Mesenchymal stem cell (in vitro differentiated cells and primary cell): ENCODE results near the gene GATA2.
A peak's percentile ranks its signal among the peaks of the same experiment; 100 is the strongest.

Experiments
- DNase-seq: peaks from one replicate; pipeline ENCODE4 v3.0.0-alpha.2; 2013
- H2AFZ ChIP-seq: one replicate; pipeline ENCODE4 v1.6.1; 2013; ENCODE audit warnings: low read depth, mild to moderate bottlenecking, control low read depth, inconsistent platforms, low read length, moderate library complexity
- H2AK5ac ChIP-seq: 2 replicates; pipeline ENCODE4 v1.6.1; 2013; ENCODE audit warnings: low read length, moderate library complexity, mild to moderate bottlenecking, inconsistent platforms; ENCODE audit not compliant: severe bottlenecking
- H2BK120ac ChIP-seq: one replicate; pipeline ENCODE4 v1.6.1; 2013; ENCODE audit warnings: low read depth, mild to moderate bottlenecking, inconsistent platforms, low read length, moderate library complexity
- H2BK12ac ChIP-seq, 2 experiments: one replicate each; pipeline ENCODE4 v1.6.1; 2013; ENCODE audit warnings: inconsistent platforms in 2 of 2, low read length in 2 of 2, mild to moderate bottlenecking in 2 of 2, moderate library complexity in 2 of 2, control low read depth in 1 of 2
- H2BK15ac ChIP-seq: one replicate; pipeline ENCODE4 v1.6.1; 2013; ENCODE audit warnings: mild to moderate bottlenecking, low read depth, inconsistent platforms; ENCODE audit not compliant: poor library complexity, severe bottlenecking
- H2BK5ac ChIP-seq: 2 replicates; pipeline ENCODE4 v1.6.1; 2013; ENCODE audit warnings: low read depth, mild to moderate bottlenecking, low read length, control low read depth, inconsistent platforms; ENCODE audit not compliant: poor library complexity, severe bottlenecking
- H3K14ac ChIP-seq, 2 experiments: one replicate each; pipeline ENCODE4 v1.6.1; 2013; ENCODE audit warnings: inconsistent platforms in 2 of 2, low read length in 2 of 2, control low read depth in 1 of 2, mild to moderate bottlenecking in 1 of 2, moderate library complexity in 1 of 2
- H3K18ac ChIP-seq, 2 experiments: one replicate each; pipeline ENCODE4 v1.6.1; 2013; ENCODE audit warnings: inconsistent platforms in 2 of 2, low read length in 2 of 2, control low read depth in 1 of 2, low read depth in 1 of 2, mild to moderate bottlenecking in 1 of 2
- H3K23ac ChIP-seq, 2 experiments: one replicate each; pipeline ENCODE4 v1.6.1; 2013; ENCODE audit warnings: inconsistent platforms in 2 of 2, low read length in 2 of 2, mild to moderate bottlenecking in 2 of 2, moderate library complexity in 2 of 2, control low read depth in 1 of 2
- H3K27ac ChIP-seq: 2 replicates; pipeline ENCODE4 v1.5.1; 2013; ENCODE audit warnings: mild to moderate bottlenecking, moderate library complexity, low read length, control low read depth, inconsistent platforms; ENCODE audit not compliant: poor library complexity, severe bottlenecking
- H3K27me3 ChIP-seq, 2 experiments: 2 replicates each; pipeline versions ENCODE4 v1.6.1 to v1.7.0; 2013; ENCODE audit warnings: low read length in 2 of 2, mild to moderate bottlenecking in 2 of 2, moderate library complexity in 2 of 2, control low read depth in 1 of 2, inconsistent platforms in 1 of 2; ENCODE audit not compliant: control insufficient read depth in 1 of 2, insufficient read depth in 1 of 2
- H3K36me3 ChIP-seq, 2 experiments: 2 replicates each; pipeline versions ENCODE4 v1.6.1 to v1.7.0; 2013; ENCODE audit warnings: low read length in 2 of 2, control low read depth in 1 of 2, inconsistent platforms in 1 of 2, low read depth in 1 of 2, mild to moderate bottlenecking in 1 of 2; ENCODE audit not compliant: insufficient read depth in 2 of 2, control insufficient read depth in 1 of 2
- H3K4ac ChIP-seq, 2 experiments: one replicate each; pipeline ENCODE4 v1.6.1; 2013; ENCODE audit warnings: inconsistent platforms in 2 of 2, low read length in 2 of 2, mild to moderate bottlenecking in 2 of 2, moderate library complexity in 2 of 2, control low read depth in 1 of 2, low read depth in 1 of 2
- H3K4me1 ChIP-seq: 2 replicates; pipeline ENCODE4 v1.6.1; 2013; ENCODE audit warnings: low read depth, low read length, control low read depth; ENCODE audit not compliant: control insufficient read depth, insufficient read depth
- H3K4me2 ChIP-seq: 2 replicates; pipeline ENCODE4 v1.6.1; 2013; ENCODE audit warnings: low read length, mild to moderate bottlenecking, inconsistent platforms; ENCODE audit not compliant: poor library complexity, severe bottlenecking
- H3K4me3 ChIP-seq, 2 experiments: 2 replicates each; pipeline versions ENCODE4 v1.5.1 to v1.7.0; 2013; ENCODE audit warnings: low read length in 2 of 2, mild to moderate bottlenecking in 2 of 2, control low read depth in 1 of 2, low read depth in 1 of 2; ENCODE audit not compliant: insufficient read depth in 1 of 2
- H3K79me1 ChIP-seq: replicated peaks from 2 replicates; pipeline ENCODE4 v1.6.1; 2013; ENCODE audit warnings: mild to moderate bottlenecking, control low read depth, low read length, inconsistent platforms; ENCODE audit not compliant: poor library complexity, severe bottlenecking
- H3K9ac ChIP-seq: 2 replicates; pipeline ENCODE4 v1.7.0; 2013; ENCODE audit warnings: mild to moderate bottlenecking, low read length, moderate library complexity
- H3K9me3 ChIP-seq: 2 replicates; pipeline ENCODE4 v1.7.0; 2013; ENCODE audit warnings: mild to moderate bottlenecking, low read length; ENCODE audit not compliant: control insufficient read depth
- H4K8ac ChIP-seq: one replicate; pipeline ENCODE4 v1.6.1; 2013; ENCODE audit warnings: inconsistent platforms, mild to moderate bottlenecking, low read length, moderate library complexity
- H4K91ac ChIP-seq: one replicate; pipeline ENCODE4 v1.6.1; 2013; ENCODE audit warnings: mild to moderate bottlenecking, low read length, inconsistent platforms
- WGBS: methylation state at CpG from one replicate; pipeline ENCODE4 v1.1.7; 2013; ENCODE audit warnings: mixed read lengths; 5-methylcytosine and 5-hydroxymethylcytosine counted together

Gene GATA2

GRCh38 chr3:128489674-128489926 lies 3.4 kb downstream of the GATA2 start:
- DNase-seq = no peak

GRCh38 chr3:128488991-128489673 lies 3.9 kb downstream of the GATA2 start:
- no peaks in the 10 kb centered on the region for H3K79me1 ChIP-seq
- peak overlapping the region; percentile 14 to 56 for H3K4me3 ChIP-seq
- no peak overlapping the region for H3K9ac ChIP-seq
- peak overlapping the region in 1 of 2 experiments; percentile 68 for H3K18ac ChIP-seq
- H4K91ac ChIP-seq = no peak overlapping the region
- H4K8ac ChIP-seq = no peak overlapping the region
- H2AFZ ChIP-seq = no peak overlapping the region
- H3K36me3 ChIP-seq = no peaks in the 10 kb centered on the region
- no peak overlapping the region for H2BK12ac ChIP-seq
- no peak overlapping the region for H3K4ac ChIP-seq
- peak overlapping the region; percentile 67 for H3K4me2 ChIP-seq
- peaks cover 95 to 97% of the 10 kb centered on the region in 2 experiments for H3K27me3 ChIP-seq
- DNase-seq = peak; percentile 50
- H3K27ac ChIP-seq = no peak overlapping the region
- no peak overlapping the region for H2BK5ac ChIP-seq
- no peaks in the 10 kb centered on the region for H3K9me3 ChIP-seq
- H2AK5ac ChIP-seq = no peak overlapping the region
- H3K23ac ChIP-seq = peak overlapping the region in 1 of 2 experiments; percentile 94
- H2BK120ac ChIP-seq = no peak overlapping the region
- H3K4me1 ChIP-seq = peaks cover 43% of the 10 kb centered on the region
- WGBS = under 1% methylated on average over 42 of the region's 71 CpGs
- H2BK15ac ChIP-seq = peak overlapping the region; percentile 73
- peak overlapping the region in 1 of 2 experiments; percentile 62 for H3K14ac ChIP-seq

More at GRCh38 chr3:128489674-128489926, 3.4 kb downstream of the GATA2 start:
- no peak overlapping the region for H3K18ac ChIP-seq
- H3K79me1 ChIP-seq = no peaks in the 10 kb centered on the region
- H2BK15ac ChIP-seq = no peak overlapping the region
- no peak overlapping the region for H3K4ac ChIP-seq
- no peak overlapping the region for H3K27ac ChIP-seq
- no peaks in the 10 kb centered on the region for H3K9me3 ChIP-seq
- H2BK12ac ChIP-seq = no peak overlapping the region
- peaks cover 43% of the 10 kb centered on the region for H3K4me1 ChIP-seq
- peak overlapping the region; percentile 14 to 56 for H3K4me3 ChIP-seq
- peak overlapping the region; percentile 67 for H3K4me2 ChIP-seq
- no peak overlapping the region for H2AK5ac ChIP-seq
- H4K91ac ChIP-seq = no peak overlapping the region
- H2BK120ac ChIP-seq = no peak overlapping the region
- WGBS = 1% methylated on average over 19 of the region's 26 CpGs
- H3K36me3 ChIP-seq = no peaks in the 10 kb centered on the region
- H4K8ac ChIP-seq = no peak overlapping the region
- no peak overlapping the region for H2BK5ac ChIP-seq
- peak overlapping the region; percentile 34 for H2AFZ ChIP-seq
- H3K14ac ChIP-seq = no peak overlapping the region
- H3K23ac ChIP-seq = peak overlapping the region in 1 of 2 experiments; percentile 79
- H3K9ac ChIP-seq = no peak overlapping the region
- peaks cover 95 to 97% of the 10 kb centered on the region in 2 experiments for H3K27me3 ChIP-seq

- WGBS = 4% methylated on average over 17 of the region's 21 CpGs
- no peak overlapping the region for H3K27ac ChIP-seq
- H2BK120ac ChIP-seq = no peak overlapping the region
- H3K18ac ChIP-seq = no peak overlapping the region
- no peak overlapping the region for H3K9ac ChIP-seq
- no peak overlapping the region for H3K4me3 ChIP-seq
- no peaks in the 10 kb centered on the region for H3K9me3 ChIP-seq
- no peak overlapping the region for H4K8ac ChIP-seq
- H3K79me1 ChIP-seq = no peaks in the 10 kb centered on the region
- H3K14ac ChIP-seq = no peak overlapping the region
- H2AK5ac ChIP-seq = no peak overlapping the region
- H4K91ac ChIP-seq = no peak overlapping the region
- peaks cover 95 to 97% of the 10 kb centered on the region in 2 experiments for H3K27me3 ChIP-seq
- H2AFZ ChIP-seq = no peak overlapping the region
- peak overlapping the region in 1 of 2 experiments; percentile 1 for H2BK12ac ChIP-seq
- no peak overlapping the region for H2BK15ac ChIP-seq
- DNase-seq = no peak
- peak overlapping the region in 1 of 2 experiments; percentile 37 for H3K4ac ChIP-seq
- H3K23ac ChIP-seq = no peak overlapping the region
- H3K4me2 ChIP-seq = no peak overlapping the region
- H3K36me3 ChIP-seq = no peaks in the 10 kb centered on the region
- no peak overlapping the region for H2BK5ac ChIP-seq
- H3K4me1 ChIP-seq = peaks cover 47% of the 10 kb centered on the region
These were observed 4.4 kb downstream of the GATA2 start for GRCh38 chr3:128488636-128488990.

- no peaks in the 10 kb centered on the region for H3K9me3 ChIP-seq
- peaks cover 95 to 98% of the 10 kb centered on the region in 2 experiments for H3K27me3 ChIP-seq
- no peak overlapping the region for H3K9ac ChIP-seq
- peak overlapping the region in 1 of 2 experiments; percentile 57 for H2BK12ac ChIP-seq
- no peak overlapping the region for H3K4ac ChIP-seq
- no peak overlapping the region for H3K27ac ChIP-seq
- no peaks in the 10 kb centered on the region for H3K79me1 ChIP-seq
- H3K4me1 ChIP-seq = peaks cover 47% of the 10 kb centered on the region
- H3K14ac ChIP-seq = no peak overlapping the region
- H3K23ac ChIP-seq = peak overlapping the region in 1 of 2 experiments; percentile 85
- no peak overlapping the region for H2AK5ac ChIP-seq
- H2AFZ ChIP-seq = no peak overlapping the region
- H4K8ac ChIP-seq = peak overlapping the region; percentile 70
- WGBS = 2% methylated on average over 62 of the region's 68 CpGs
- H2BK15ac ChIP-seq = peak overlapping the region; percentile 18
- peak overlapping the region in 1 of 2 experiments; percentile 63 for H3K4me3 ChIP-seq
- peak; percentile 86 for DNase-seq
- H2BK5ac ChIP-seq = no peak overlapping the region
- peak overlapping the region; percentile 36 for H3K4me2 ChIP-seq
- peak overlapping the region in 1 of 2 experiments; percentile 50 for H3K18ac ChIP-seq
- no peak overlapping the region for H2BK120ac ChIP-seq
- H3K36me3 ChIP-seq = no peaks in the 10 kb centered on the region
- H4K91ac ChIP-seq = no peak overlapping the region
These were observed 5.0 kb downstream of the GATA2 start for GRCh38 chr3:128487813-128488635.
